ENCODE measurements around the gene ASMT. TPM values are rescaled to one million over a fixed set of nuclear protein-coding genes. Genes with fewer than 3 reads are reported as not detected.

The ASMT gene
- total and polyA plus RNA-seq, 2 donors (not counting 1 experiment from before 2014, with no cell fraction given) = not detected

DNA sequence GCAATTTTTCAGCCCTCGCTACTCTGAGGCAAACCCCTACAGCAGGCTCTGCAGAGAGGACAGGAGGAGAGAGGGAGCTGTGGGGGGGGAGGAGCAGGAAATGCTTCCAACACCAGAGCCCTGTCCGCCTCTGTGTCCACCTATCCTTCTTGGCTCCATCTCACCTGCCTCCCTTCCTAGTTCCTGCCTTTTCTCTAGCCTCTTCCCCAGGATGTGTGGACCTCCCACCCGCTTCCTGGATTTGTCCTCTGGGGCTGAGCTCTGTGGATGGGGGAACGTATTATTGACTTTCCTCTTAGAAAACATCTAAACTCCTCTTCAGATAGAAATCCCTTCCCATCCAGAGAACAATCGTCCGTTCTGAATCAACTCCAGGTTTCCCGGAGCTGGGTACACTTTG is 14.4 kb downstream of the ASMT start:
- no peak for DNase-seq (ENCODE audit: low read depth in 2 of 2)
- Histone ChIP-seq H3K4me2 (ENCODE audit: extremely low read depth, insufficient read depth, low read length) (no peak overlapping the region), H3K9me3 (ENCODE audit: control insufficient read depth, insufficient read depth, low read depth, low read length) (no peaks in the 10 kb centered on the region), H3K9ac (ENCODE audit: insufficient read depth, low read length) (no peak overlapping the region), H3K27me3 (ENCODE audit: control insufficient read depth, insufficient read depth, low read length) (no peaks in the 10 kb centered on the region), H4K20me1 (ENCODE audit: control insufficient read depth, extremely low read depth, insufficient read depth, low read length) (no peaks in the 10 kb centered on the region), H2AFZ (ENCODE audit: low read length) (no peak overlapping the region), H3K4me3 (replicated peaks in 1 of 4; ENCODE audit: control extremely low read depth in 1 of 4, insufficient read depth in 1 of 4, low read depth in 3 of 4, low read length in 4 of 4) (no peak overlapping the region), H3K27ac (ENCODE audit: insufficient read depth, low read length) (no peak overlapping the region), H3K36me3 (ENCODE audit: control insufficient read depth, insufficient read depth, low read length) (no peaks in the 10 kb centered on the region), H3K4me1 (ENCODE audit: control insufficient read depth, extremely low read depth, insufficient read depth, low read length) (no peaks in the 10 kb centered on the region), H3K79me2 (ENCODE audit: control insufficient read depth, insufficient read depth, low read length) (no peaks in the 10 kb centered on the region)
- TF ChIP-seq CTCF (conservative IDR thresholded peaks at IDR 0.05 in 1 of 2, IDR thresholded peaks at IDR 0.05 in 1 of 2; ENCODE audit: low read depth in 1 of 2, low read length in 2 of 2) (no peak), EZH2 (IDR thresholded peaks at IDR 0.05; ENCODE audit: low read length, missing control alignments) (no peak)

- H3K4me3 ChIP-seq (replicated peaks in 1 of 4; ENCODE audit: control extremely low read depth in 1 of 4, insufficient read depth in 1 of 4, low read depth in 3 of 4, low read length in 4 of 4) = no peak overlapping the region
- H3K27ac ChIP-seq (ENCODE audit: insufficient read depth, low read length) = no peak overlapping the region
- no peaks in the 10 kb centered on the region for H3K9me3 ChIP-seq (ENCODE audit: control insufficient read depth, insufficient read depth, low read depth, low read length)
- no peak for TF ChIP-seq CTCF (conservative IDR thresholded peaks at IDR 0.05 in 1 of 2, IDR thresholded peaks at IDR 0.05 in 1 of 2; ENCODE audit: low read depth in 1 of 2, low read length in 2 of 2)
- no peak for TF ChIP-seq EZH2 (IDR thresholded peaks at IDR 0.05; ENCODE audit: low read length, missing control alignments)
- no peak for DNase-seq (ENCODE audit: low read depth in 2 of 2)
- H3K27me3 ChIP-seq (ENCODE audit: control insufficient read depth, insufficient read depth, low read length) = no peaks in the 10 kb centered on the region
- no peak overlapping the region for H2AFZ ChIP-seq (ENCODE audit: low read length)
- no peaks in the 10 kb centered on the region for H4K20me1 ChIP-seq (ENCODE audit: control insufficient read depth, extremely low read depth, insufficient read depth, low read length)
- H3K4me1 ChIP-seq (ENCODE audit: control insufficient read depth, extremely low read depth, insufficient read depth, low read length) = no peaks in the 10 kb centered on the region
- no peak overlapping the region for H3K9ac ChIP-seq (ENCODE audit: insufficient read depth, low read length)
- no peak overlapping the region for H3K4me2 ChIP-seq (ENCODE audit: extremely low read depth, insufficient read depth, low read length)
- H3K79me2 ChIP-seq (ENCODE audit: control insufficient read depth, insufficient read depth, low read length) = no peaks in the 10 kb centered on the region
- H3K36me3 ChIP-seq (ENCODE audit: control insufficient read depth, insufficient read depth, low read length) = no peaks in the 10 kb centered on the region
These were observed 31.1 kb downstream of the ASMT start for GRCh38 chrX:1646009-1646408.

DNA sequence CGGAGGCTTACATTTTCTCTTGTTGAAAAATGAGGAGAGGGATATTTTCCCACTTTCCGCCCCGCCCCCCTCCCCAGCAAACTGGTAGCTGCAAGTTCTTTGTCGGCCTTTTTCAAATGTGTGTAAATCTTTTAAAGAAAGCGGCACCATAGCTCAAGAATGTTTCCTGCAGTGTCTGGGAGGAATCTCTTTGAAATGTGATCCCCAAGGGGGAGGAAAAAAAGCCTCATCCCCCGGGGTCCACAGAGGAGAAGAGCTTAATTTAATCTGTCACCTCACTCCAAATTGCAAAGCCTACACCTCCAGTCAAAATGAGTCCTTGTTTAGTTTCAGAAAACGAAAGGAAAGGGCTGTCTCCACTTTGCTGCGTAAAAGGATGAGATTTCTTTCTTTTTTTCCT is 34.8 kb downstream of the ASMT start:
- Histone ChIP-seq H3K4me1 (ENCODE audit: control insufficient read depth, extremely low read depth, insufficient read depth, low read length) (no peaks in the 10 kb centered on the region), H3K9me3 (ENCODE audit: control insufficient read depth, insufficient read depth, low read depth, low read length) (no peaks in the 10 kb centered on the region), H3K4me3 (replicated peaks in 1 of 4; ENCODE audit: control extremely low read depth in 1 of 4, insufficient read depth in 1 of 4, low read depth in 3 of 4, low read length in 4 of 4) (peak overlapping the region in 2 of 4 experiments; percentile 46 to 47), H2AFZ (ENCODE audit: low read length) (no peak overlapping the region), H4K20me1 (ENCODE audit: control insufficient read depth, extremely low read depth, insufficient read depth, low read length) (no peaks in the 10 kb centered on the region), H3K79me2 (ENCODE audit: control insufficient read depth, insufficient read depth, low read length) (no peaks in the 10 kb centered on the region), H3K36me3 (ENCODE audit: control insufficient read depth, insufficient read depth, low read length) (no peaks in the 10 kb centered on the region), H3K27me3 (ENCODE audit: control insufficient read depth, insufficient read depth, low read length) (no peaks in the 10 kb centered on the region), H3K4me2 (ENCODE audit: extremely low read depth, insufficient read depth, low read length) (peak overlapping the region; percentile 64), H3K27ac (ENCODE audit: insufficient read depth, low read length) (no peak overlapping the region), H3K9ac (ENCODE audit: insufficient read depth, low read length) (no peak overlapping the region)
- DNase-seq (ENCODE audit: low read depth in 2 of 2) = no peak
- TF ChIP-seq CTCF (conservative IDR thresholded peaks at IDR 0.05 in 1 of 2, IDR thresholded peaks at IDR 0.05 in 1 of 2; ENCODE audit: low read depth in 1 of 2, low read length in 2 of 2) = no peak
- TF ChIP-seq EZH2 (IDR thresholded peaks at IDR 0.05; ENCODE audit: low read length, missing control alignments) = no peak

Data from fibroblast of lung (primary cell).